M059J (cell line): Measurements from ENCODE around the gene SHC2. TPM values are rescaled to one million over a fixed set of nuclear protein-coding genes. Genes with fewer than 3 reads are reported as not detected.
A peak's percentile ranks its signal among the peaks of the same experiment; 100 is the strongest.
"Not testable (repeated sequence)": the region's sequence is repeated elsewhere in the genome, so short reads cannot be mapped to it uniquely, and the experiment has no call there.

Source experiments
- DNase-seq: peaks from one replicate; pipeline ENCODE4 v3.0.0-alpha.2; 2012; ENCODE audit warnings: low read depth
- total RNA-seq: library from RNA; depleted of rRNA; stranded (reverse); fragments of >200 nt; shearing (Covaris generic); gene quantifications from 2 replicates; pipeline ENCODE4 v1.2.3, GENCODE V29; 2014

SHC2 gene
- total RNA-seq, 1 experiment from 2014 or later: 0.05 TPM

- DNase-seq: no peak
These were observed 7.9 kb upstream of the SHC2 start for GRCh38 chr19:468587-469256.

GRCh38 chr19:467554-467953, 6.7 kb upstream of the SHC2 start:
- DNase-seq: no peak

- DNase-seq: no peak
These were observed 4.4 kb upstream of the SHC2 start for GRCh38 chr19:465056-465816.

DNA sequence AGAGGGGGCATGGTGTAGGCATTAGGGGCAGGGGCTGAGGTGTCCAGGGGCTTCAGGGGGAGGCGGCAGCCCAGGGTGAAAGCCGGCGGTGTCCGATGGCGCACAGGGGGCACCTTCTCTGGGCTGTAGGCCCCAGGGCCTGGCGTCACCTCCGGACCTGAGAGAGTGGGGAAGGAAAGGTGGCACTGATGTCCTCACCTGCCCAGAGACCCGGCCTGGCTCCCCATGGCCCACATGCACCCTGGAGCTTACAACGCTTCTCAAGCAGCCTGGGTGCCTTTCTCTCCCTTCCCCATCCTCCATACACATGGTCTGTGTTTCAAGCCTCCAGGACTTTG, 3.3 kb upstream of the SHC2 start:
- no peak for DNase-seq

DNA sequence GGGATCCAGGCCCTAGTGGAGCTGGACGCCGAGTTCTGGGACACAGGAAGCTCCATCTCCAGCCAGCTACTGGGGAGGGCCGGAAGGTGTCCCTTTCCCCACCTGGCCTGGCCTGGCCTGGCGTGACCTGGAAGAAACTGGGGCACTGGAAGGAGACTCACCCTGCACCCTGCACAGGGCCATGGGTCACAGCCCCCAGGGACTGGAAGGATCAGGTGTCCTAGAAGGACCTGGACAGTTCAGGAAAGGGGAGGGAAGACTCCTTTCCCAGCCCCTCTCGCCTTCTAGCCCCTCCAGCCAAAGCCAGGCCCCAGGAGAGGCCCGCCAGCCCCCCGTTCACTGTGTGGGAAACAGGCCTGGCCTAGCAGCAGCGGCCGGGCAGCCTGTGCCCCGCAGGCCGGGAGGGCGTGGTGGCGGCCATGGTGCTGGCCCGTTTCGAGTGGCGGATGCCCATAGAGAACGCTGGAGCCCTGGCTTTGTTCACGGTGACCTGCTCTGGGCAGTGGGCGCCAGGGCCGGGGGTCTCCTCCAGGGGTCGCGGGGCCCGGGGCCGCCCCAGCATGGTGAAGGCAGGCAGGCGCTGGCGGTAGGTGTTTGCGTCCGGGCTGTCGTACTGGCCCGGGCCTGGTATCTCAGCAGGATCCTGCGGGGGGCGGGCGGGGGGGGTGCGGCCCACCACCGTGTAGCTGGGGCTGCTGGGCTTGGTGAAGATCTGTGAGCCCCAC, 2.8 kb upstream of the SHC2 start:
- DNase-seq: no peak

GRCh38 chr19:461721-462551, 1.1 kb upstream of the SHC2 start:
- no peak for DNase-seq

- DNase-seq: peak; percentile 47
These were observed 915 bp downstream of the SHC2 start for GRCh38 chr19:459724-460511.

- DNase-seq: no peak
These were observed 2.5 kb downstream of the SHC2 start for GRCh38 chr19:458091-459042.

- no peak for DNase-seq
These were observed 3.2 kb downstream of the SHC2 start for GRCh38 chr19:457636-458035.

DNA sequence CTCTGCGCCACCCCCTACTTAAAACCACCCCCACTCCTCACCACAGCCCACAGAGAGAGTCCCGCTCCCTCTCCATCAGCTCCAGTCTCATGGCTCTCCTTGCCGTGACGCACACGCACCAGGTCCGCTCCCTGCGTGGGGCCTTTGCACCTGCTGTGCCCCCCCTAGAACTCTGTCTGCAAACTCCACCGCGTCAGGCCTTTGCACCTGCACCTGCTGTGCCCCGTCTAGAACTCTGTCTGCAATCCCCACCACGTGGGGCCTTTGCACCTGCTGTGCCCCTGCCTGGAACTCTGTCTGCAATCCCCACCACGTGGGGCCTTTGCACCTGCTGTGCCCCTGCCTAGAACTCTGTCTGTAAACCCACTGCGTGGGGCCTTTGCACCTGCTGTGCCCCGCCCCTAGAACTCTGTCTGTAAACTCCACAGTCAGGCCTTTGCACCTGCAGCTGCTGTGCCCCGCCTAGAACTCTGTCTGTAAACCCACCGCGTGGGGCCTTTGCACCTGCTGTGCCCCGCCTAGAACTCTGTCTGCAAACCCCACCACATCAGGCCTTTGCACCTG, 4.2 kb downstream of the SHC2 start:
- DNase-seq: no peak

DNA sequence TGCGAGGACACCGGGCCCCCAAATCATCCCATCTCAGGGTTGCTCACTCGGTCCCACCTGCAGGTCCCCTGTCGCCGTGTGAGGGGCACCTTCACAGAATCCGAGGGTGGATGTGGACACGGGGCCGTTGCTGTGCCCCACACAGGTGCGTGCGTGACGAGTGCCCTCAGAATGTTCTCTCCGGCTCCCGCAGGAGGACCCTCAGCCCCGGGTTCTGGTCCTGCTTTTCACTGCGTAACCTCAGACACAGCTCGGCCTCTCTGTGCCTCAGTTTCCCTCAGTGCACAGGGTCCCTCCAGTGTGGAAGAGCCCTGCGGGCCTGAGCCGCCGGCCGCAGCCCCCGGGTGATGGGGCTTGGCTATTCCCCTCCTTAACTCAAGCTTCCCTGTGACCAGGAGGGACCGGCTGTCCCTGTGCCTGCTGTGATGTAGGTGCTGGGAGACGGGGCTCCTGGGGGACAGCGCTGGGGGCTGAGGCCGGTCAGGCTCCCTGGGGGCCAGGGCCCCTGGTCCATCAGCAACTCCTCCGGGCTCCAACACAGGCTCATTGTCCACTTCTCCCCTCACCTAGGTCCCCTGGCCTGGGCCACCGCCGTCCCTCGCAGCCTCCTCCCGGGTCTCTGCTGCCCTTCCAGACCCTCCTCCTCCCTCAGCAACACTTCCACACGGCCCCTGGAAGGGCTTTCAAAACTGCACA, 4.8 kb downstream of the SHC2 start:
- no peak for DNase-seq

GRCh38 chr19:455031-455705, 5.7 kb downstream of the SHC2 start:
- DNase-seq: no peak

DNA sequence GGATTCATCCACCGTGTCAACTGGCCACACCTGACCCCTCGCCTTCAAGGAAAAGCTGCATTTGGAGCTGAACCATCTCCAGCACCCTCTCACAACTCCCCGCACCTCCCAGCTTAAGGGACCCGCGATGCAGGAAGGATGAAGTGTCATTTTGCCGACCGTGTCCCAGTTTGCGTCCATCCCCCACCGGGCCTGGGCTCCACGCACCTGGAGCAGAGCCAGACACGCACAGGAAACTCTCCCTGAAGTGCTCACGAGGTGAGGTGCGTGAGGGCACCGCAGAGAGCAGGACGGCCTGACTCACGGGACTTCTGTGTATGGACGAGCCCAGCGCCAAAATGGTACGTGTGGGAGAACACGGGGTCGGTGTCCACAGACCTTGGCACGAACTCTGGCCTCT, 7.2 kb downstream of the SHC2 start:
- DNase-seq: no peak

DNA sequence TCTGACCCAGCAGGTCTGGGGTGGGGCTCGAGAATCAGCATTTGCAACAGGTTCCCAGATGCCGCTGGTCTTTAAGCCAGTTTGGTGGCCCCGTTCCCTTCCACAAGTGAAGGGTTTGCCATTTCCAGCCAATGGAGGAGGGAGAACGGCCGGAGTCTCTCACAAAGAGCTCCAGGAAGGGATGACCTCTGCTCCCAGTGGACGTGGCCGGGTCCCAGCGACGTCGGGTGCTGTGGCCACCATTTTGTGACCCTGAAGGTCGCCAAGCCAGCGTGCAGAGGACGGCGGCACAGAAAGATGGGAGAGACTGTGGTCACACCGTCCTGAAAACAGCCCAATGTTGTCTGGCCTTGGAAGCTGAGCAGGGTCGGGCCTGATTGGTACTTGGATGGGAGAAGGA, 8.0 kb downstream of the SHC2 start:
- DNase-seq: no peak

- DNase-seq: not testable (repeated sequence)
These were observed 9.8 kb downstream of the SHC2 start for GRCh38 chr19:450912-451481.

GRCh38 chr19:449916-450315, 10.9 kb downstream of the SHC2 start:
- DNase-seq: no peak

GRCh38 chr19:447816-448560, 12.8 kb downstream of the SHC2 start:
- DNase-seq: no peak

- no peak for DNase-seq
These were observed 13.8 kb downstream of the SHC2 start for GRCh38 chr19:447064-447426.
